GM23338 (cell line): ENCODE results near the gene MOB3B.

ENCODE experiments used
- CTCF ChIP-seq, 2 experiments: fragments of 200-600 bp in 1 of 2; sonication (generic) in 1 of 2; conservative IDR thresholded peaks; 2 replicates each; pipeline versions ENCODE4 v1.5.1 to v1.6.1; 2016 to 2017; ENCODE audit warnings: antibody characterized with exemption in 2 of 2, low read depth in 2 of 2, mild to moderate bottlenecking in 2 of 2, moderate library complexity in 1 of 2
- ETS1 ChIP-seq: IDR thresholded peaks from 2 replicates; pipeline ENCODE4 v1.6.1; 2016; ENCODE audit warnings: antibody characterized with exemption
- EZH2 ChIP-seq: fragments of 200-600 bp; sonication (generic); IDR thresholded peaks from one replicate; pipeline ENCODE4 v1.8.0; 2017; ENCODE audit warnings: antibody characterized with exemption, mild to moderate bottlenecking, low read depth; ENCODE audit not compliant: unreplicated experiment
- JUNB ChIP-seq: IDR thresholded peaks from one replicate; pipeline ENCODE4 v1.6.1; 2016; ENCODE audit warnings: antibody characterized with exemption; ENCODE audit not compliant: unreplicated experiment
- NANOG ChIP-seq: IDR thresholded peaks from 2 replicates; pipeline ENCODE4 v1.6.1; 2016; ENCODE audit warnings: antibody characterized with exemption, borderline replicate concordance
- POLR2AphosphoS5 ChIP-seq: IDR thresholded peaks from 2 replicates; pipeline ENCODE4 v1.6.1; 2016; ENCODE audit warnings: antibody characterized with exemption, low read depth
- STAT1 ChIP-seq: IDR thresholded peaks from one replicate; pipeline ENCODE4 v1.6.1; 2016; ENCODE audit warnings: antibody characterized with exemption; ENCODE audit not compliant: unreplicated experiment
- TF ChIP-seq, protein P1 (sequence below): IDR thresholded peaks from one replicate; pipeline ENCODE4 v1.6.1; 2018; ENCODE audit warnings: antibody characterized with exemption; ENCODE audit not compliant: unreplicated experiment
- TF ChIP-seq, protein P2 (sequence below): fragments of 250-450 bp; sonication (Bioruptor Pico); IDR thresholded peaks from 2 replicates; pipeline ENCODE4 v1.5.0; 2020; ENCODE audit warnings: mild to moderate bottlenecking, moderate library complexity

DNA sequence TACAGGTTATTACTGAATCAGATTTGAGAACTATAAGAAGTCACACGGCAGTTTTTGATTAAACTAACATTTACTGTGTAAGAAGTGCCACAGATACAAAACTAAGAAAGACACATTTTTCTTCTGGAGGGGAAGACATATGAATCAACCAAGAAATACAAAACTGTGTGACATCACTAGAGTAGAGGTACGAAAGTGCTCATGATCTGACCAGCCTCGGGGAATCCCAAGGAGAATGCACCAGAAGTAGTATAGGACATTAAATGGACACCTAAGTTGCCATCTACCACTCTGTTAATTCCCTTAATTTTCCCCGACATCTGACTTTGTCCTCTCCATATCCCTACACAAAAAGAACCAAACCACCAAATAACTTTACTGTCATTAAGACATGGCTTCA lies 10.8 kb downstream of the MOB3B start:
- TF ChIP-seq CTCF (conservative IDR thresholded peaks at IDR 0.05; ENCODE audit: low read depth in 2 of 2) = no peak
- TF ChIP-seq, protein P1, sequence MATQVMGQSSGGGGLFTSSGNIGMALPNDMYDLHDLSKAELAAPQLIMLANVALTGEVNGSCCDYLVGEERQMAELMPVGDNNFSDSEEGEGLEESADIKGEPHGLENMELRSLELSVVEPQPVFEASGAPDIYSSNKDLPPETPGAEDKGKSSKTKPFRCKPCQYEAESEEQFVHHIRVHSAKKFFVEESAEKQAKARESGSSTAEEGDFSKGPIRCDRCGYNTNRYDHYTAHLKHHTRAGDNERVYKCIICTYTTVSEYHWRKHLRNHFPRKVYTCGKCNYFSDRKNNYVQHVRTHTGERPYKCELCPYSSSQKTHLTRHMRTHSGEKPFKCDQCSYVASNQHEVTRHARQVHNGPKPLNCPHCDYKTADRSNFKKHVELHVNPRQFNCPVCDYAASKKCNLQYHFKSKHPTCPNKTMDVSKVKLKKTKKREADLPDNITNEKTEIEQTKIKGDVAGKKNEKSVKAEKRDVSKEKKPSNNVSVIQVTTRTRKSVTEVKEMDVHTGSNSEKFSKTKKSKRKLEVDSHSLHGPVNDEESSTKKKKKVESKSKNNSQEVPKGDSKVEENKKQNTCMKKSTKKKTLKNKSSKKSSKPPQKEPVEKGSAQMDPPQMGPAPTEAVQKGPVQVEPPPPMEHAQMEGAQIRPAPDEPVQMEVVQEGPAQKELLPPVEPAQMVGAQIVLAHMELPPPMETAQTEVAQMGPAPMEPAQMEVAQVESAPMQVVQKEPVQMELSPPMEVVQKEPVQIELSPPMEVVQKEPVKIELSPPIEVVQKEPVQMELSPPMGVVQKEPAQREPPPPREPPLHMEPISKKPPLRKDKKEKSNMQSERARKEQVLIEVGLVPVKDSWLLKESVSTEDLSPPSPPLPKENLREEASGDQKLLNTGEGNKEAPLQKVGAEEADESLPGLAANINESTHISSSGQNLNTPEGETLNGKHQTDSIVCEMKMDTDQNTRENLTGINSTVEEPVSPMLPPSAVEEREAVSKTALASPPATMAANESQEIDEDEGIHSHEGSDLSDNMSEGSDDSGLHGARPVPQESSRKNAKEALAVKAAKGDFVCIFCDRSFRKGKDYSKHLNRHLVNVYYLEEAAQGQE = no peak
- TF ChIP-seq, protein P2, sequence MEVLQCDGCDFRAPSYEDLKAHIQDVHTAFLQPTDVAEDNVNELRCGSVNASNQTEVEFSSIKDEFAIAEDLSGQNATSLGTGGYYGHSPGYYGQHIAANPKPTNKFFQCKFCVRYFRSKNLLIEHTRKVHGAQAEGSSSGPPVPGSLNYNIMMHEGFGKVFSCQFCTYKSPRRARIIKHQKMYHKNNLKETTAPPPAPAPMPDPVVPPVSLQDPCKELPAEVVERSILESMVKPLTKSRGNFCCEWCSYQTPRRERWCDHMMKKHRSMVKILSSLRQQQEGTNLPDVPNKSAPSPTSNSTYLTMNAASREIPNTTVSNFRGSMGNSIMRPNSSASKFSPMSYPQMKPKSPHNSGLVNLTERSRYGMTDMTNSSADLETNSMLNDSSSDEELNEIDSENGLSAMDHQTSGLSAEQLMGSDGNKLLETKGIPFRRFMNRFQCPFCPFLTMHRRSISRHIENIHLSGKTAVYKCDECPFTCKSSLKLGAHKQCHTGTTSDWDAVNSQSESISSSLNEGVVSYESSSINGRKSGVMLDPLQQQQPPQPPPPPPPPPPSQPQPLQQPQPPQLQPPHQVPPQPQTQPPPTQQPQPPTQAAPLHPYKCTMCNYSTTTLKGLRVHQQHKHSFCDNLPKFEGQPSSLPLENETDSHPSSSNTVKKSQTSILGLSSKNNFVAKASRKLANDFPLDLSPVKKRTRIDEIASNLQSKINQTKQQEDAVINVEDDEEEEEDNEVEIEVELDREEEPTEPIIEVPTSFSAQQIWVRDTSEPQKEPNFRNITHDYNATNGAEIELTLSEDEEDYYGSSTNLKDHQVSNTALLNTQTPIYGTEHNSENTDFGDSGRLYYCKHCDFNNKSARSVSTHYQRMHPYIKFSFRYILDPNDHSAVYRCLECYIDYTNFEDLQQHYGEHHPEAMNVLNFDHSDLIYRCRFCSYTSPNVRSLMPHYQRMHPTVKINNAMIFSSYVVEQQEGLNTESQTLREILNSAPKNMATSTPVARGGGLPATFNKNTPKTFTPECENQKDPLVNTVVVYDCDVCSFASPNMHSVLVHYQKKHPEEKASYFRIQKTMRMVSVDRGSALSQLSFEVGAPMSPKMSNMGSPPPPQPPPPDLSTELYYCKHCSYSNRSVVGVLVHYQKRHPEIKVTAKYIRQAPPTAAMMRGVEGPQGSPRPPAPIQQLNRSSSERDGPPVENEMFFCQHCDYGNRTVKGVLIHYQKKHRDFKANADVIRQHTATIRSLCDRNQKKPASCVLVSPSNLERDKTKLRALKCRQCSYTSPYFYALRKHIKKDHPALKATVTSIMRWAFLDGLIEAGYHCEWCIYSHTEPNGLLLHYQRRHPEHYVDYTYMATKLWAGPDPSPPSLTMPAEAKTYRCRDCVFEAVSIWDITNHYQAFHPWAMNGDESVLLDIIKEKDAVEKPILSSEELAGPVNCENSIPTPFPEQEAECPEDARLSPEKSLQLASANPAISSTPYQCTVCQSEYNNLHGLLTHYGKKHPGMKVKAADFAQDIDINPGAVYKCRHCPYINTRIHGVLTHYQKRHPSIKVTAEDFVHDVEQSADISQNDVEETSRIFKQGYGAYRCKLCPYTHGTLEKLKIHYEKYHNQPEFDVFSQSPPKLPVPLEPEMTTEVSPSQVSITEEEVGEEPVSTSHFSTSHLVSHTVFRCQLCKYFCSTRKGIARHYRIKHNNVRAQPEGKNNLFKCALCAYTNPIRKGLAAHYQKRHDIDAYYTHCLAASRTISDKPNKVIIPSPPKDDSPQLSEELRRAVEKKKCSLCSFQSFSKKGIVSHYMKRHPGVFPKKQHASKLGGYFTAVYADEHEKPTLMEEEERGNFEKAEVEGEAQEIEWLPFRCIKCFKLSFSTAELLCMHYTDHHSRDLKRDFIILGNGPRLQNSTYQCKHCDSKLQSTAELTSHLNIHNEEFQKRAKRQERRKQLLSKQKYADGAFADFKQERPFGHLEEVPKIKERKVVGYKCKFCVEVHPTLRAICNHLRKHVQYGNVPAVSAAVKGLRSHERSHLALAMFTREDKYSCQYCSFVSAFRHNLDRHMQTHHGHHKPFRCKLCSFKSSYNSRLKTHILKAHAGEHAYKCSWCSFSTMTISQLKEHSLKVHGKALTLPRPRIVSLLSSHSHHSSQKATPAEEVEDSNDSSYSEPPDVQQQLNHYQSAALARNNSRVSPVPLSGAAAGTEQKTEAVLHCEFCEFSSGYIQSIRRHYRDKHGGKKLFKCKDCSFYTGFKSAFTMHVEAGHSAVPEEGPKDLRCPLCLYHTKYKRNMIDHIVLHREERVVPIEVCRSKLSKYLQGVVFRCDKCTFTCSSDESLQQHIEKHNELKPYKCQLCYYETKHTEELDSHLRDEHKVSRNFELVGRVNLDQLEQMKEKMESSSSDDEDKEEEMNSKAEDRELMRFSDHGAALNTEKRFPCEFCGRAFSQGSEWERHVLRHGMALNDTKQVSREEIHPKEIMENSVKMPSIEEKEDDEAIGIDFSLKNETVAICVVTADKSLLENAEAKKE (CRISPR knock-in tag) = no peak
- TF ChIP-seq POLR2AphosphoS5 = no peak
- no peak for TF ChIP-seq ETS1
- TF ChIP-seq EZH2 = no peak
- no peak for TF ChIP-seq NANOG
- no peak for TF ChIP-seq JUNB
- no peak for TF ChIP-seq STAT1
